HepG2 (cell line): ENCODE measurements around the gene VIM. TPM values are rescaled to one million over a fixed set of nuclear protein-coding genes. Genes with fewer than 3 reads are reported as not detected.

Experiments used
- ATAC-seq: fragments of 200-7000 bp; cut with Tn5 transposase; 3 replicates; pipeline ENCODE4 v1.9.1; 2020; ENCODE audit warnings: mild to moderate bottlenecking, moderate library complexity
- BruUV-seq: library from RNA; stranded (reverse); fragments of 400-500 nt; replicated peaks from 2 replicates; lab custom pipeline; 2021; lab: Mats Ljungman, UMichigan
- CTCF ChIA-PET: fragments of 300-600 bp; formaldehyde crosslinking; extraction: SDS; loops from one replicate; lab custom pipeline; 2021; ENCODE audit warnings: low total read pairs, inconsistent platforms, low intra/inter-chr PET ratio; lab: Yijun Ruan, JAX
- POLR2A ChIA-PET: fragments of 350-600 bp; sonication (Branson Sonifier 250); formaldehyde crosslinking; loops from one replicate; lab custom pipeline; 2020; ENCODE audit warnings: antibody characterized with exemption, inconsistent platforms; lab: Yijun Ruan, JAX
- DNase-seq: peaks from one replicate; pipeline ENCODE4 v3.0.0-alpha.2; 2015; ENCODE audit warnings: low spot score
- FAIRE-seq: peaks from 3 replicates; lab custom pipeline; 2011; peaks lifted over from hg19 to GRCh38; lab: Jason Lieb, UNC
- H2AFZ ChIP-seq: one replicate; pipeline ENCODE4 v1.6.1; 2011; ENCODE audit warnings: low read length, inconsistent platforms
- H3K27ac ChIP-seq: fragments of 300-600 bp; 3 replicates; pipeline ENCODE4 v1.8.0; 2011; ENCODE audit warnings: mixed run types, mild to moderate bottlenecking, mixed read lengths, low read length, inconsistent platforms; ENCODE audit not compliant: insufficient read depth; ENCODE audit errors: extremely low read length
- H3K27me3 ChIP-seq, 2 experiments: fragments of 200-600 bp in 1 of 2; 2 replicates in 1 of 2; 3 replicates in 1 of 2; pipeline versions ENCODE4 v1.6.0 to v1.8.0; 2011; ENCODE audit warnings: low read length in 2 of 2, mild to moderate bottlenecking in 2 of 2, moderate library complexity in 2 of 2, inconsistent platforms in 1 of 2; ENCODE audit not compliant: insufficient read depth in 2 of 2, control insufficient read depth in 1 of 2
- H3K36me3 ChIP-seq, 2 experiments: fragments of 200-600 bp in 1 of 2; replicated peaks in 1 of 2; 2 replicates in 1 of 2; 3 replicates in 1 of 2; pipeline versions ENCODE4 v1.5.1 to v1.8.0; 2011; ENCODE audit warnings: low read length in 2 of 2, inconsistent platforms in 1 of 2; ENCODE audit not compliant: insufficient read depth in 2 of 2, control insufficient read depth in 1 of 2
- H3K4me1 ChIP-seq: 2 replicates; pipeline ENCODE4 v1.5.1; 2012; ENCODE audit warnings: low read length, inconsistent platforms; ENCODE audit not compliant: insufficient read depth
- H3K4me2 ChIP-seq: 2 replicates; pipeline ENCODE4 v1.6.0; 2011; ENCODE audit warnings: low read depth, low read length, inconsistent platforms
- H3K4me3 ChIP-seq, 3 experiments: fragments of 200-600 bp in 1 of 3; sonication (generic), shearing (Covaris generic) in 1 of 3; replicated peaks in 1 of 3; 2 replicates each; pipeline ENCODE4 v1.5.1; 2011 to 2016; ENCODE audit warnings: low read length in 3 of 3, inconsistent platforms in 2 of 3, low read depth in 2 of 3, mild to moderate bottlenecking in 2 of 3, control low read depth in 1 of 3, mixed read lengths in 1 of 3; ENCODE audit not compliant: insufficient read depth in 1 of 3
- H3K79me2 ChIP-seq: one replicate; pipeline ENCODE4 v1.6.1; 2011; ENCODE audit warnings: low read length, inconsistent platforms; ENCODE audit not compliant: insufficient read depth
- H3K9ac ChIP-seq: 2 replicates; pipeline ENCODE4 v1.6.0; 2011; ENCODE audit warnings: mild to moderate bottlenecking, low read depth, low read length, inconsistent platforms; ENCODE audit not compliant: insufficient read depth
- H3K9me3 ChIP-seq: 2 replicates; pipeline ENCODE4 v1.5.1; 2012; ENCODE audit warnings: mild to moderate bottlenecking, low read length
- H4K20me1 ChIP-seq: 2 replicates; pipeline ENCODE4 v1.6.0; 2011; ENCODE audit warnings: inconsistent platforms, mild to moderate bottlenecking, low read length, moderate library complexity; ENCODE audit not compliant: insufficient read depth
- CSRNP1 ChIP-seq: sonication (generic); formaldehyde crosslinking; IDR thresholded peaks from 2 replicates; pipeline ENCODE4 v1.8.1; 2023; ENCODE audit warnings: mild to moderate bottlenecking, missing genetic modification reagents
- WGBS: methylation state at CpG from one replicate; pipeline ENCODE4 v1.1.6; 2017; ENCODE audit warnings: low lambda C conversion rate; 5-methylcytosine and 5-hydroxymethylcytosine counted together
- in situ Hi-C: cut with HindIII; loops from 2 replicates; pipeline ENCODE4 v1.10.0; 2017; ENCODE audit warnings: low pct_unique_long_range_greater_than_20kb; ENCODE audit not compliant: extremely low pct_ligation_motif_present
- intact Hi-C: fragments of 100-400 bp; cut with micrococcal nuclease; formaldehyde crosslinking; loops from one replicate; pipeline ENCODE4 v1.10.0; 2022; ENCODE audit not compliant: unreplicated experiment
- polyA plus RNA-seq, 8 experiments: library from polyadenylated mRNA; depleted of rRNA in 3 of 8; stranded (reverse) in 7 of 8; unstranded in 1 of 8; fragments of >200 nt; fragmentation: Illumina TruSeq in 4 of 8; extraction: Trizol in 4 of 8; gene quantifications; 2 replicates each; pipeline versions ENCODE4 v1.2.1 to v1.2.3, GENCODE V29; 2011 to 2016; ENCODE audit warnings: low read depth in 4 of 8, missing spikeins in 1 of 8, mixed read lengths in 1 of 8; ENCODE audit not compliant: insufficient read depth in 1 of 8
- total RNA-seq, 5 experiments: library from RNA; depleted of rRNA; stranded (reverse); fragments of >200 nt; fragmentation: Illumina TruSeq; extraction: Trizol; gene quantifications; 2 replicates each; pipeline ENCODE4 v1.2.3, GENCODE V29; 2016; ENCODE audit warnings: low read depth in 1 of 5

Gene VIM
- total and polyA plus RNA-seq, 2 of the 13 experiments (the other 11 are each of a cell fraction or from before 2014, with no cell fraction given) = not detected

- intact Hi-C loops (no loop called here), in situ Hi-C loops (no loop called here)
- ChIA-PET POLR2A (interaction anchor here (1.7 kb wide), 1 partner anchor 383 kb away, joined by 8 read pairs; the partner anchor contains the start of gene RSU1), CTCF (no interaction called here)
- Histone ChIP-seq H2AFZ (peak overlapping the region; percentile 79), H3K4me1 (peaks cover 32% of the 10 kb centered on the region), H3K4me3 (peak overlapping the region; percentile 78 to 81 (median 81)), H4K20me1 (no peaks in the 10 kb centered on the region), H3K27me3 (no peaks in the 10 kb centered on the region; a peak in 1 of 5 replicates), H3K36me3 (no peaks in the 10 kb centered on the region), H3K9ac (peak overlapping the region; percentile 75), H3K79me2 (no peaks in the 10 kb centered on the region), H3K27ac (no peak overlapping the region), H3K9me3 (no peaks in the 10 kb centered on the region), H3K4me2 (peak overlapping the region; percentile 83)
- no peak for TF ChIP-seq CSRNP1 (CRISPR knock-in tag)
- ATAC-seq (no peak), FAIRE-seq (no peak), DNase-seq (no peak)
- TSS peak; percentile 58 for BruUV-seq
- WGBS = 40% methylated on average over 10 of the region's 10 CpGs
These were observed 27.8 kb upstream of the VIM start for GRCh38 chr10:17200001-17200911.
